ENCODE measurements around the gene C9orf50. TPM values are rescaled to one million over a fixed set of nuclear protein-coding genes. Genes with fewer than 3 reads are reported as not detected.

The C9orf50 gene
- total RNA-seq, 1 experiment from 2014 or later, result not detected

GRCh38 chr9:129631674-129632129 lies 10.8 kb upstream of the C9orf50 start:
- DNase-seq (ENCODE audit: low read depth), result no peak

GRCh38 chr9:129630967-129631673 lies 10.2 kb upstream of the C9orf50 start:
- no peak for DNase-seq (ENCODE audit: low read depth)

- no peak for DNase-seq (ENCODE audit: low read depth)
These were observed 8.4 kb upstream of the C9orf50 start for GRCh38 chr9:129629251-129629820.

DNA sequence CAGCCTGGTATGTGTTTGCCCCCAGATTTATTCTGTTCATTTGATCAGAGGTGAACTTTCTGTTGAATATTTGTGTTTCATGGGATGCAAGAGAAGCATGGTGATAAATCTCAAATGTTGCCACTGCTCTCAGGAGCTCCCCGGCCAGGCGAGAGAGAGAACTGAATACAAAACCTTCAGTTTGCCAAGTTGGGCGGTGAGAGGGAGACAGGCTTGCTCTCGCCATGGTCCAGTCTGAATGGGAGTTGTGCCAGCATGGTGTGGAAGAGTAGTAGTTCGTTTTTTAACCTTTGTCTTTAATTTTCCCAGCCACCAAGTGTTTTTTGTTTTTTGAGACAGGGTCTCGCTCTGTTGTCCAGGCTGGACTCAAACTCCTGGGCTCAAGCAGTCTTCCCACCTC lies 7.8 kb upstream of the C9orf50 start:
- no peak for DNase-seq (ENCODE audit: low read depth)

GRCh38 chr9:129627556-129628440 lies 6.9 kb upstream of the C9orf50 start:
- DNase-seq (ENCODE audit: low read depth), result no peak

DNA sequence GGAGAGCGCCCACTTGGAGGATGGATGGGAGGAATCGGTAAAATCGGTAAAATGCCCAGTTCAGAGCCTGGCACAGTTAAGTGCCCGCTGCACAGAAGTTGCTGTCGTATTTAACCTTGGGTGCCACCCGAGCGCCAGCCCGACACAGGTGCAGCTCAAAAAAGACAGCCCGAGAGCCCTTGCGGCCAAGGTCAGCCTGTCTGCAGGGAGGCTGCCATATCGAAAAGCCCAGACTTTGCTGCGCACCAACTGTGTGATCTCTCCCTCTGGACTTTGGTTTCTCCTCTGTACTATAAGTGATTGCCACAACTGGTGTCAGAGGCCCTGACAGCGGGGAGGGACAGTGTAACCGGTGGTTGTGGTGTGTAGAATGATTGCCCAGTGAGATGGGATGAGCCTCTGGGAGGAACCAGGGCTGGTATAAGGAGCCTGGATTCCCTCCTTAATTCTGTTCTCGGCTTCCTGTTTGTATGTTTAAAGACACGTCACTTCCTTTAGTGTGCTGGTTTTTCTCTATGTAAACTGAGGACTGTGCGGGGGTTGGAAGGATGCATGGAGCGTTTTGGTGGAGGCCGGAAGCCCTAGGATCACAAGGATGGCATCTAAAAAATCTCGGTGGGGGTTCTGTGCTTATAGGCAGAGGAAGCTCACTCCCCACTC lies 5.9 kb upstream of the C9orf50 start:
- DNase-seq (ENCODE audit: low read depth), result peak; percentile 78

GRCh38 chr9:129626079-129626624 lies 5.3 kb upstream of the C9orf50 start, which contains the start of gene NTMT1:
Gene NTMT1 (plus strand): TSS chr9:129626163. CDS start chr9:129632704, 6,541 bp downstream.
- peak; percentile 79 for DNase-seq (ENCODE audit: low read depth)

DNA sequence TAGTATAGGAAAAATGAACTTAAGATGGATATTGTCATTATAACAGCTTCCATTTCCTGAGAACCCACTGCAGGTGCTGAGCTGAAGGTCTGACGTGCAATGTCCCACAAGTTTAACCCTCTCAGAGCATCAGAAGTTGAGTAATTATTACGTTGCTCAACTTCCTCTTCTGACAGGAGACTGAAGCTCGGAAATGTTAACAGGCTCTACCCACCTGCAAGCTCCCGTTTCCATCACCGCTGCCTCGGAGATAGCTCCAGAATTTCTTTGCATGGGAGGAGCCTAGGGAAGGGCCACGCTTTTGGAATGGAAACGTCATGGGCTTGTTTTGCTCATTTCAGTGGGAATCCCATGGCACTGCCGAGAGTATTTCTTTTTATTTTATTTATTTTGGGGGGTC lies 4.0 kb upstream of the C9orf50 start:
- DNase-seq (ENCODE audit: low read depth), result no peak

DNA sequence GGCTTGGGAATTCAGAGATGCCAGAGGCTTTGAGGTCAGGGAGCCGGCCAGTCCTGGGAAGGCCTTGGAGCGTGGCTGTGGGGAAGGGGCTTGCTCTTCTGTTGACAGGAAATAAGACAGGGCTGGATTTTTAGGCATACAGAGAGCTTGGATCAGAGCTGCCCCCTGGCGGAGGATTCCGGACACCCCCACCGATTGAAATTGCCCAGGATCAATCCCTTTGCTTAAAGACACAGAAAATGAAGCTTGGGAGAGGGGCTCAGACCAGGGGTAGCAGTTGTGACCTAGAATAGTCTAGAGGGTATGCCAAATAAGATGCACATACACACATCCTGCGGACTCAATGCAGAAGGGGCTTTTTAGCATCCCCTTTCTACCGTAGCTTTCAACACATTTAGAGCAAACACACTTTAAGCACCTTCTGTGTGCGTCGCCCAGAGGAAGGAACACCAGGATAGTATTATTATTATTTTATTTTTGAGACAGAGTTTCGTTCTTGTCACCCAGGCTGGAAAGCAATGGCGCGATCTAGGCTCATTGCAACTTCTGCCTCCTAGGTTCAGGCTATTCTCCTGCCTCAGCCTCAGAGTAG lies 3.4 kb upstream of the C9orf50 start:
- peak; percentile 51 for DNase-seq (ENCODE audit: low read depth)

- DNase-seq (ENCODE audit: low read depth), result no peak
These were observed 2.4 kb upstream of the C9orf50 start for GRCh38 chr9:129623331-129623730.

- no peak for DNase-seq (ENCODE audit: low read depth)
These were observed 873 bp downstream of the C9orf50 start for GRCh38 chr9:129619787-129620668.

DNA sequence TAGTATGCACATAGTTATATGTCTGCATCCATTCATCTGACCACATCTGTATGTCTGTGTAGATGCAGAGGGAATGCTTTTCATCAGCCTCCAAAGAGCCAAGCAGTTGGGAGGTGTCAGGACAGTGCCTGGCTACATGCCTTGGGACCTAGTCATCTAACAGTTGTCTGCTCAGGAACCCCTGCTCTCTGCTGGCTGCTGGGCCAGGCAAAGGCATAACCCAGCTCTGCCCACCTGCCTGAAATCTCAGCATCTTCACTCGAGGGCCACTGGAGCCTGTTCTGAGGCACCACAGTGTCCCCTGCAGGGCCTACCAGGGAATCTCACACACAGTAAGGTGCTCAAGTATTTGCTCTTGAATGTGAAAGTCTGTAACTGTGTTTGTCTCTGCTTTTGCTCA lies 3.7 kb downstream of the C9orf50 start:
- peak; percentile 56 for DNase-seq (ENCODE audit: low read depth)

- DNase-seq (ENCODE audit: low read depth), result no peak
These were observed 5.3 kb downstream of the C9orf50 start for GRCh38 chr9:129615407-129616285.

DNA sequence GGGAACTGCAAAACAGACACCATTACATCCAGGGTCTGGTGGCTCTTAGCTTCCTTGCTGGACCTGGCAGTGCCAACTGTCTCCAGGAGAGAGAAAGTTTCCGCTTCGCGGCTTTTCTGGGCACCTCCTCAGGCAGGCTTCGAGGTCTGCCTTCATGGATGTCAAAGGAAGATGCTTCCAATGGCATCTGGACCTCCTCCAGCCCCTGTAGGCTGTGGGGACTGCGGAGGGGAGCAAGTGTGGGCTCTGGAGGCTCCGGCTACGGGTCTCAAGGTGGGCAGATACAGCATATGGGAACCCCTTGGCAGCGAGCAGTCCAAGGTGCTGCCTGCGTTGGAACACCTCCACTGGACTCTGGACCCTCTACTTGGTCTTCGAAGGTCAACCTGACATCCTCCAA lies 6.0 kb downstream of the C9orf50 start:
- no peak for DNase-seq (ENCODE audit: low read depth)

DNA sequence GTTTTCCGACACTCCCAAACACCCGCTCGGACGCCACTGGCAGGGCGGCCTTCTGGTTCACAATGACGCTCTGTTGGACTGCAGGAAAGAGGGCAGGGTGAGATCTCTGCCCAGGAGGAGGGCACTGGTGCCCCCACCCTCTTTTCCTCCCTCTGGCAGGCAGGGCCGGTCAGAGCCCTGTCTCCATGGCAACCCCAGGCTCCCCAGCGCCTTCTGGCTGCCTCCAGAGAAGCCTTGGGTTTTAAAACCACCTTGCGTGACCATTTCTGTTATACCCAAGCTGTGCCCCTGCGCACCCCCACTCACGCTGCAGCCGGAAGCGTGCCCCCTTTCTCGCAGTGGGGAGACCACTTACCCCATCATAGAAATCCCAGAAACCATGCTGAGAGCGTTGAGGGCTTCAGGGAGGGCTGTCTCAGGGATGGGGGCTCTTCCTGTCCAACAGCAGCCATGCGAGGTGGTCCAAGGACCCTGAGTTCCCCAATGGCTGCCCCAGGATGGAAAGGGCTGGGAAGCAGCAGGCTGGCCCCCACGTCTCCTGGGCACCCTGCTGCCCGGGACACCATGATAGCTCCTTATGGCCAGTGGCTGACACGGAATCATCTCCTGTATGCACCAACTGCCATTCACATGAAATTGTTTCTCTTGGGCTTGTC lies 7.3 kb downstream of the C9orf50 start:
- no peak for DNase-seq (ENCODE audit: low read depth)

GRCh38 chr9:129612815-129613519 lies 7.9 kb downstream of the C9orf50 start:
- no peak for DNase-seq (ENCODE audit: low read depth)

DNA sequence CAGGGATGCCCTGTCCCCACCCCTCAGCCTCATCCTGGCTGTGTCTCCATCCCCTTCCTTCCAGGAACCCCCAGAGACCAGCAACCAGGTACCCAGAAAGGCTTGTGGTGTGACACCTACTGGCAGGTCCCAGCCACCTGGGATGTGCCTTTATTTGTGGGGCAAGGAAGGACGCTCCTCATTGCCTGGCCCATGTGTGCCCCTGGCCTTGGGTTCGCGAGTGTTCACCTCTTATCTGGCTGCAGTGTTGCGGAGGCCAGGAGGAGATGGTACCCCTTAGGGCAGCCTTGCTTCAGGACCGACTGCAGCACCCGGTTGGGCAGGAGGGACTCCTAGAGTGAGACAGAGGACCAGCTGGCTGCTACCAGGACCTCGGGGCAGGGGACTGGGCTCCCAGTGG lies 8.8 kb downstream of the C9orf50 start:
- DNase-seq (ENCODE audit: low read depth), result no peak

All from HT1080 (cell line).